IgD-negative memory B cell (primary cell): ENCODE data around the gene TBRG1. TPM values are rescaled to one million over a fixed set of nuclear protein-coding genes. Genes with fewer than 3 reads are reported as not detected.

Experiments used
- polyA plus RNA-seq: library from polyadenylated mRNA; unstranded; fragments of 300-500 nt; fragmentation: Illumina TruSeq; gene quantifications from one replicate; pipeline ENCODE4 v1.2.3, GENCODE V29; 2021

The TBRG1 gene
- polyA plus RNA-seq, 1 donor from 2014 or later: 35.9 TPM

Other genes with a start within 250 kb of the TBRG1 start
- not detected for gene OR8B2, start 238.4 kb upstream of the TBRG1 start, polyA plus RNA-seq
- gene OR8B3, start 223.8 kb upstream of the TBRG1 start, polyA plus RNA-seq: not detected
- gene OR8B4, start 198.0 kb upstream of the TBRG1 start, polyA plus RNA-seq: not detected
- not detected for gene OR8B8, start 177.2 kb upstream of the TBRG1 start, polyA plus RNA-seq
- gene OR8B12, start 79.2 kb upstream of the TBRG1 start, polyA plus RNA-seq: not detected
- not detected for gene OR8A1, start 52.9 kb upstream of the TBRG1 start, polyA plus RNA-seq
- gene PANX3, start 11.4 kb upstream of the TBRG1 start, polyA plus RNA-seq: not detected
- gene SIAE, start 50.9 kb downstream of the TBRG1 start, polyA plus RNA-seq: 1.4 TPM
- gene SPA17, start 51.0 kb downstream of the TBRG1 start, polyA plus RNA-seq: 1.0 TPM
- 4.6 TPM for gene NRGN, start 117.1 kb downstream of the TBRG1 start, polyA plus RNA-seq
- not detected for gene VSIG2, start 129.4 kb downstream of the TBRG1 start, polyA plus RNA-seq
- 2.5 TPM for gene ESAM, start 139.4 kb downstream of the TBRG1 start, polyA plus RNA-seq
- 7.1 TPM for gene MSANTD2, start 177.5 kb downstream of the TBRG1 start, polyA plus RNA-seq
- gene ROBO3, start 242.6 kb downstream of the TBRG1 start, polyA plus RNA-seq: not detected